Breast epithelium (tissue), 4 donors: ENCODE data around the gene PHRF1. TPM values are rescaled to one million over a fixed set of nuclear protein-coding genes. Genes with fewer than 3 reads are reported as not detected.

Experiments
- DNase-seq, 2 donors: peaks; one replicate each; pipeline ENCODE4 v3.0.0-alpha.2; 2019; ENCODE audit warnings: low spot score in 2 of 2
- H3K27ac ChIP-seq, 2 donors: fragments of 200-600 bp; sonication (generic) in 1 of 2; one replicate each; pipeline ENCODE4 v1.5.1; 2016 to 2019; ENCODE audit warnings: mild to moderate bottlenecking in 1 of 2
- H3K27me3 ChIP-seq, 2 donors: fragments of 200-600 bp; sonication (generic) in 1 of 2; one replicate each; pipeline versions ENCODE4 v1.5.1 to v1.6.0; 2017 to 2019; ENCODE audit warnings: control low read depth in 1 of 2, mild to moderate bottlenecking in 1 of 2
- H3K36me3 ChIP-seq: fragments of 200-600 bp; one replicate; pipeline ENCODE4 v1.5.1; 2019
- H3K4me1 ChIP-seq, 2 donors: fragments of 200-600 bp; sonication (generic); one replicate each; pipeline ENCODE4 v1.5.1; 2016 to 2019; ENCODE audit warnings: control low read depth in 1 of 2
- H3K4me3 ChIP-seq, 3 donors: fragments of 200-600 bp; sonication (generic); 1 replicate in 2 of 3; 2 replicates in 1 of 3; pipeline ENCODE4 v1.5.1; 2016 to 2019; ENCODE audit warnings: mild to moderate bottlenecking in 3 of 3, moderate library complexity in 2 of 3
- H3K9me3 ChIP-seq, 2 donors: fragments of 200-600 bp; sonication (generic) in 1 of 2; one replicate each; pipeline ENCODE4 v1.5.1; 2016 to 2019; ENCODE audit warnings: control low read depth in 1 of 2
- POLR2A ChIP-seq: fragments of 450-650 bp; IDR thresholded peaks from one replicate; pipeline ENCODE4 v1.6.1; 2016; ENCODE audit warnings: antibody characterized with exemption, mild to moderate bottlenecking, moderate library complexity
- POLR2AphosphoS5 ChIP-seq, 3 donors: sonication (generic); formaldehyde crosslinking; IDR thresholded peaks; one replicate each; pipeline ENCODE4 v1.6.1; 2017; ENCODE audit warnings: antibody characterized with exemption in 3 of 3
- intact Hi-C: fragments of 100-400 bp; cut with DNase I; formaldehyde crosslinking; loops from one replicate; pipeline ENCODE4 v1.15.1; 2023; ENCODE audit warnings: low total_unique reads
- total RNA-seq, 3 donors: library from RNA; depleted of rRNA; stranded (reverse); fragments of >200 nt; gene quantifications; one replicate each; pipeline ENCODE4 v1.1.0, GENCODE V29; 2016
- TF ChIP-seq, protein P1 (sequence below), 3 donors: fragments of 450-650 bp; IDR thresholded peaks; one replicate each; pipeline ENCODE4 v1.5.1; 2016 to 2017; ENCODE audit warnings: antibody characterized with exemption in 3 of 3, mild to moderate bottlenecking in 3 of 3, moderate library complexity in 3 of 3

Gene PHRF1
- total RNA-seq, 3 donors from 2014 or later: 18.6 to 22.1 (median 21.3) TPM

- H3K36me3 ChIP-seq: no peaks in the 10 kb centered on the region
- TF ChIP-seq POLR2AphosphoS5 (IDR thresholded peaks at IDR 0.05) (no peak), POLR2A (no peak)
- TF ChIP-seq, protein P1, sequence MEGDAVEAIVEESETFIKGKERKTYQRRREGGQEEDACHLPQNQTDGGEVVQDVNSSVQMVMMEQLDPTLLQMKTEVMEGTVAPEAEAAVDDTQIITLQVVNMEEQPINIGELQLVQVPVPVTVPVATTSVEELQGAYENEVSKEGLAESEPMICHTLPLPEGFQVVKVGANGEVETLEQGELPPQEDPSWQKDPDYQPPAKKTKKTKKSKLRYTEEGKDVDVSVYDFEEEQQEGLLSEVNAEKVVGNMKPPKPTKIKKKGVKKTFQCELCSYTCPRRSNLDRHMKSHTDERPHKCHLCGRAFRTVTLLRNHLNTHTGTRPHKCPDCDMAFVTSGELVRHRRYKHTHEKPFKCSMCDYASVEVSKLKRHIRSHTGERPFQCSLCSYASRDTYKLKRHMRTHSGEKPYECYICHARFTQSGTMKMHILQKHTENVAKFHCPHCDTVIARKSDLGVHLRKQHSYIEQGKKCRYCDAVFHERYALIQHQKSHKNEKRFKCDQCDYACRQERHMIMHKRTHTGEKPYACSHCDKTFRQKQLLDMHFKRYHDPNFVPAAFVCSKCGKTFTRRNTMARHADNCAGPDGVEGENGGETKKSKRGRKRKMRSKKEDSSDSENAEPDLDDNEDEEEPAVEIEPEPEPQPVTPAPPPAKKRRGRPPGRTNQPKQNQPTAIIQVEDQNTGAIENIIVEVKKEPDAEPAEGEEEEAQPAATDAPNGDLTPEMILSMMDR (IDR thresholded peaks at IDR 0.05): no peak
- no peak for DNase-seq
- H3K4me3 ChIP-seq: no peak overlapping the region
- H3K4me1 ChIP-seq: peaks cover 0 to under 1% of the 10 kb centered on the region in 2 donors
- no peak overlapping the region for H3K27ac ChIP-seq
- intact Hi-C loops: no loop called here
- H3K27me3 ChIP-seq: no peaks in the 10 kb centered on the region
- H3K9me3 ChIP-seq: no peaks in the 10 kb centered on the region
Observed at GRCh38 chr11:620201-620600, 43.9 kb downstream of the PHRF1 start.

GRCh38 chr11:620935-621814 is 44.9 kb downstream of the PHRF1 start:
- Histone ChIP-seq H3K9me3 (no peaks in the 10 kb centered on the region), H3K27ac (no peak overlapping the region), H3K36me3 (no peaks in the 10 kb centered on the region), H3K4me1 (no peaks in the 10 kb centered on the region), H3K27me3 (peaks cover 0 to 2% of the 10 kb centered on the region in 2 donors), H3K4me3 (no peak overlapping the region)
- no peak for DNase-seq
- TF ChIP-seq, protein P1 (IDR thresholded peaks at IDR 0.05): no peak
- TF ChIP-seq POLR2A (no peak), POLR2AphosphoS5 (IDR thresholded peaks at IDR 0.05) (no peak)
- intact Hi-C loops: no loop called here

GRCh38 chr11:621838-622237 is 45.6 kb downstream of the PHRF1 start:
- intact Hi-C loops: no loop called here
- H3K27me3 ChIP-seq: peaks cover 0 to 5% of the 10 kb centered on the region in 2 donors
- H3K4me3 ChIP-seq: no peak overlapping the region
- no peak for DNase-seq
- H3K36me3 ChIP-seq: no peaks in the 10 kb centered on the region
- TF ChIP-seq, protein P1 (IDR thresholded peaks at IDR 0.05): no peak
- no peak for TF ChIP-seq POLR2AphosphoS5 (IDR thresholded peaks at IDR 0.05)
- TF ChIP-seq POLR2A: no peak
- H3K9me3 ChIP-seq: no peaks in the 10 kb centered on the region
- no peak overlapping the region for H3K27ac ChIP-seq
- H3K4me1 ChIP-seq: no peaks in the 10 kb centered on the region

GRCh38 chr11:623349-623869 is 47.1 kb downstream of the PHRF1 start:
- TF ChIP-seq, protein P1 (IDR thresholded peaks at IDR 0.05): no peak
- TF ChIP-seq POLR2A (no peak), POLR2AphosphoS5 (IDR thresholded peaks at IDR 0.05) (no peak)
- no peaks in the 10 kb centered on the region for H3K4me1 ChIP-seq
- no peaks in the 10 kb centered on the region for H3K36me3 ChIP-seq
- peaks cover 0 to 3% of the 10 kb centered on the region in 2 donors for H3K9me3 ChIP-seq
- no peak for DNase-seq
- H3K27ac ChIP-seq: no peak overlapping the region
- intact Hi-C loops: no loop called here
- H3K27me3 ChIP-seq: peaks cover 0 to 5% of the 10 kb centered on the region in 2 donors
- H3K4me3 ChIP-seq: no peak overlapping the region

DNA sequence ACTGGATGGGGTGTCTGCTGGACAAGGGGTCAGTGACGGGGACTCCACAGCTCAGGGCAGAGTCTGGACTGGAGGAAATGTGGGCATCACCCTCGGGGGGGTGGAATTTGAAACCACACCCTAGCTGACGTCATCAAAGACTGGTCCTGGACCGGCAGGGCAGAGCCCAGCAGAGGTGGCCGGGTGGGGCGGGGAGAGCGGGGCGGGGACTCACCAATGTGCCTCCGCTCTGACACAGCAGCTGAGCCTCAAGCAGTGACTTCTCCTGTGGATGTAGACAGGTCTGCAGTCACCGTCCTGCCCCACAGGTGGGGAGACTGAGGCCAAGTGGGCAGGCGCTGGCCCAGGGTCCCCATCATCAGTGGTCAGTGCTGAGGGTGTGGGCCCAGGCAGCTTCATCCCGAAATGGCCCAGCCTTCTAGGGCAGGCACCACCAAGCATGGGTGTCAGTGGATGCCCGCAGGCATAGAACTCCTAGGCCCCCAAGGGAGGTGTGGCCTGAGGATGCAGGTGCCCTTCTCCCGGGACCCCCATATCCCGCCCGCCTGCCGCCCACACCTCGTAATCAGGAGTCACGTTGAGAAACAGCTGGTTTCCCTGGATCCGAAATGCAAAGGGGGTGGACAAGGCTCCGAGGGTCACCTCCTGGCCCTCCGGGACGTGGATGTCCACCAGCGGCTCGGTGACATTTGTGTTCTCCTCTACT is 47.9 kb downstream of the PHRF1 start:
- H3K9me3 ChIP-seq: peaks cover 0 to 3% of the 10 kb centered on the region in 2 donors
- H3K4me3 ChIP-seq: no peak overlapping the region
- H3K4me1 ChIP-seq: no peaks in the 10 kb centered on the region
- TF ChIP-seq POLR2A (no peak), POLR2AphosphoS5 (IDR thresholded peaks at IDR 0.05) (no peak)
- TF ChIP-seq, protein P1 (IDR thresholded peaks at IDR 0.05): no peak
- H3K27ac ChIP-seq: no peak overlapping the region
- DNase-seq: no peak
- H3K36me3 ChIP-seq: no peaks in the 10 kb centered on the region
- peaks cover 0 to 5% of the 10 kb centered on the region in 2 donors for H3K27me3 ChIP-seq
- intact Hi-C loops: no loop called here
